CD4-positive, CD25-positive, alpha-beta regulatory T cell (primary cell): ENCODE results near the gene TUG1. TPM values are rescaled to one million over a fixed set of nuclear protein-coding genes. Genes with fewer than 3 reads are reported as not detected.

ENCODE experiments used
- ATAC-seq, 2 donors: fragments of 150-1000 bp; cut with Tn5 transposase; one replicate each; pipeline ENCODE4 v1.10.0; 2021; ENCODE audit warnings: low read depth in 2 of 2, moderate number of reproducible peaks in 2 of 2, moderate library complexity in 1 of 2
- DNase-seq, 3 donors: peaks; one replicate each; pipeline versions ENCODE4 v3.0.0 to v3.0.0-alpha.2; 2012 to 2022; ENCODE audit warnings: mixed read lengths in 1 of 3
- H3K27ac ChIP-seq: one replicate; pipeline ENCODE4 v1.7.0; 2013; ENCODE audit warnings: mild to moderate bottlenecking, low read length; ENCODE audit not compliant: insufficient read depth, poor library complexity, severe bottlenecking
- H3K27me3 ChIP-seq: one replicate; pipeline ENCODE4 v1.7.0; 2013; ENCODE audit warnings: low read length; ENCODE audit not compliant: control insufficient read depth, insufficient read depth
- H3K36me3 ChIP-seq: one replicate; pipeline ENCODE4 v1.7.0; 2013; ENCODE audit warnings: mild to moderate bottlenecking, low read length, moderate library complexity; ENCODE audit not compliant: control insufficient read depth, insufficient read depth
- H3K4me1 ChIP-seq: 2 replicates; pipeline ENCODE4 v1.7.0; 2013; ENCODE audit warnings: mild to moderate bottlenecking, low read length; ENCODE audit not compliant: insufficient read depth, control insufficient read depth, poor library complexity, severe bottlenecking
- H3K4me3 ChIP-seq: one replicate; pipeline ENCODE4 v1.7.0; 2013; ENCODE audit warnings: low read depth, mild to moderate bottlenecking, low read length, moderate library complexity
- H3K9me3 ChIP-seq, 2 experiments: 1 replicate in 1 of 2; 2 replicates in 1 of 2; pipeline ENCODE4 v1.7.0; 2013; ENCODE audit warnings: low read length in 2 of 2, mild to moderate bottlenecking in 1 of 2, moderate library complexity in 1 of 2; ENCODE audit not compliant: control insufficient read depth in 2 of 2
- H3K27ac Mint-ChIP-seq, 3 donors: one replicate each; pipeline ENCODE4 v1.8.0; 2020 to 2022; ENCODE audit warnings: mild to moderate bottlenecking in 3 of 3, mixed read lengths in 3 of 3, moderate library complexity in 2 of 3
- H3K27me3 Mint-ChIP-seq: one replicate; pipeline ENCODE4 v1.8.0; 2022; ENCODE audit warnings: mild to moderate bottlenecking, mixed read lengths
- H3K36me3 Mint-ChIP-seq: one replicate; pipeline ENCODE4 v1.8.0; 2020; ENCODE audit warnings: mixed read lengths
- H3K4me1 Mint-ChIP-seq, 4 donors: one replicate each; pipeline ENCODE4 v1.8.0; 2020 to 2022; ENCODE audit warnings: mixed read lengths in 4 of 4, mild to moderate bottlenecking in 1 of 4
- H3K4me3 Mint-ChIP-seq, 4 donors: one replicate each; pipeline ENCODE4 v1.8.0; 2020 to 2022; ENCODE audit warnings: mild to moderate bottlenecking in 4 of 4, mixed read lengths in 4 of 4, moderate library complexity in 3 of 4
- H3K9me3 Mint-ChIP-seq, 7 donors: one replicate each; pipeline ENCODE4 v1.8.0; 2020 to 2022; ENCODE audit warnings: mixed read lengths in 7 of 7, mild to moderate bottlenecking in 3 of 7, moderate library complexity in 2 of 7
- polyA plus RNA-seq, 4 donors: library from polyadenylated mRNA; unstranded; fragments of 300-500 nt; fragmentation: Illumina TruSeq; gene quantifications; one replicate each; pipeline ENCODE4 v1.2.3, GENCODE V29; 2021
- total RNA-seq: library from RNA; stranded (reverse); gene quantifications from one replicate; pipeline ENCODE4 v1.2.3, GENCODE V29; 2022

TUG1 gene
- total and polyA plus RNA-seq, 5 donors from 2014 or later: 18.2 to 90.9 (median 21.9) TPM

DNA sequence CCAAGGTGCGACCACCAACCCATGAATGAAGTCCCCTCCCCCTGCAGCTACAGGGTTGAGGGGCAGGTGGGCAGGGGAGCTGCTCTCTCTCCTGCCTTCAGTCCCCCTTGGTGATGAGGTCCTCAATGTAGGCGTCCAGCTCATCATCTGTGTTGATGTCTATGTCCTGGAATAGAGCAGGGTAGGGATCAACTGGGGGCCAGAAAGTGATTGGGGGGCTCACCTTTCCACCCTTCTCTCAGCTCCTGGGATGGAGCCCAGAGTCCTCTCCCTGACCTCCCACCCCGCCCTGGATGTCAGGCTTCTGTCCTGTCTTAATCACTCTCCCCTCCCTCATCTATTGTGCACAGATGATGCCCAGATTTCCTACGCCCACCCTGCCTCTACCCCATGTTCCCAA, 42.4 kb upstream of the TUG1 start:
- no peak overlapping the region for H3K4me3 ChIP-seq

DNA sequence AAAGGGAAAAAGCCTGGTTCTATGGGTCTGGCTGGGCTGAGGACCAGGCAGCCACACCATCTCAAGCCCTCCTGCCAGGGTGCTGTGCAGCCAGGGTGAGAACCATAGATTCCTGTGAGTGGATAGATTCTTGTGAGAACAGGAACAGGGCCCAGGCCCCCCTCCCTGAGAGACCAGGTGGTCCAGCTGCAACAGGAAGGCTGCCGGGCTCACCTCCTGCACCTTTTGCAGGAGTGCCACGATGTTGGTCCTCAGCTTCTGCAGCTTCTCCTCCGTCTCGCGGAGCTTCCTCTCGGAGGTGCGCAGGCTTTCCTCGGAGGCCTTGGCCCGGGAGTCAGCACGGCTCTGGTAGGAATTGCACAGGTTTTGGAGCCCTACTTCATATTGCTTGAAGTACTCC, 41.3 kb upstream of the TUG1 start:
- DNase-seq (no peak), ATAC-seq (no peak)
- Mint-ChIP-seq H3K27me3 (peaks cover 6% of the 10 kb centered on the region), H3K4me3 (no peak overlapping the region), H3K27ac (peak overlapping the region in 1 of 3 donors; percentile 71), H3K9me3 (no peaks in the 10 kb centered on the region), H3K4me1 (peaks cover 0 to 26% (median 19%) of the 10 kb centered on the region in 4 donors), H3K36me3 (peaks cover 51% of the 10 kb centered on the region)
- Histone ChIP-seq H3K36me3 (peaks cover 77% of the 10 kb centered on the region), H3K27ac (no peak overlapping the region), H3K4me1 (peaks cover 4% of the 10 kb centered on the region), H3K9me3 (no peaks in the 10 kb centered on the region), H3K4me3 (no peak overlapping the region), H3K27me3 (no peaks in the 10 kb centered on the region)

More for the DNA sequence above, 42.4 kb upstream of the TUG1 start:
- no peak overlapping the region for H3K4me3 Mint-ChIP-seq
- Histone ChIP-seq H3K36me3 (peaks cover 66% of the 10 kb centered on the region), H3K27me3 (no peaks in the 10 kb centered on the region), H3K27ac (no peak overlapping the region), H3K9me3 (no peaks in the 10 kb centered on the region), H3K4me1 (peaks cover under 1% of the 10 kb centered on the region)
- peaks cover 9% of the 10 kb centered on the region for H3K27me3 Mint-ChIP-seq
- H3K36me3 Mint-ChIP-seq: peaks cover 46% of the 10 kb centered on the region
- no peaks in the 10 kb centered on the region for H3K9me3 Mint-ChIP-seq
- peaks cover 0 to 25% (median 16%) of the 10 kb centered on the region in 4 donors for H3K4me1 Mint-ChIP-seq
- H3K27ac Mint-ChIP-seq: peak overlapping the region in 1 of 3 donors; percentile 68
- no peak for ATAC-seq
- no peak for DNase-seq

DNA sequence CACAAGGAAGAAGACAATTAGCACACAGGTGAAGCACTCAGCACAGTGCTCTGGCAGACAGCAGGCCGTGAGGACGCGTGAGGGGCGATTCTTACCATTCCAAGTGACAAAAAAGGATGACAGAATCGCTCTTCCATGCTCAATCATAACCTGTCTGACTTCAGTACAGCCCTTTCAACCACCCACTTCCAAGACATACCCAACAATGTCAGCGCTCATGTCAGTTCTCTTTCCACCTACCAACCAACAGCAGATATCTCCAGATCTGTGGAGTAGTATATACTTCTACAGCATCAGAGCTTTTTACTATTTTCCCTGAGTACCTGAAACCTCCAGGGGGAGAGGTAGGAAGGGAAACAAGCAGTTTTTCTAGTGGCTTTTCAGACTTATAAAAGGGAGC, 40.7 kb upstream of the TUG1 start:
- H3K4me1 ChIP-seq: peaks cover 4% of the 10 kb centered on the region
- DNase-seq: no peak
- H3K36me3 ChIP-seq: peaks cover 83% of the 10 kb centered on the region
- no peak overlapping the region for H3K4me3 ChIP-seq
- H3K27me3 Mint-ChIP-seq: peaks cover 6% of the 10 kb centered on the region
- no peaks in the 10 kb centered on the region for H3K9me3 ChIP-seq
- H3K36me3 Mint-ChIP-seq: peaks cover 54% of the 10 kb centered on the region
- H3K27ac ChIP-seq: no peak overlapping the region
- H3K27me3 ChIP-seq: no peaks in the 10 kb centered on the region
- peak overlapping the region in 1 of 4 donors; percentile 12 for H3K4me3 Mint-ChIP-seq
- H3K9me3 Mint-ChIP-seq: no peaks in the 10 kb centered on the region
- ATAC-seq: no peak
- no peak overlapping the region for H3K27ac Mint-ChIP-seq
- peaks cover 0 to 28% (median 19%) of the 10 kb centered on the region in 4 donors for H3K4me1 Mint-ChIP-seq

DNA sequence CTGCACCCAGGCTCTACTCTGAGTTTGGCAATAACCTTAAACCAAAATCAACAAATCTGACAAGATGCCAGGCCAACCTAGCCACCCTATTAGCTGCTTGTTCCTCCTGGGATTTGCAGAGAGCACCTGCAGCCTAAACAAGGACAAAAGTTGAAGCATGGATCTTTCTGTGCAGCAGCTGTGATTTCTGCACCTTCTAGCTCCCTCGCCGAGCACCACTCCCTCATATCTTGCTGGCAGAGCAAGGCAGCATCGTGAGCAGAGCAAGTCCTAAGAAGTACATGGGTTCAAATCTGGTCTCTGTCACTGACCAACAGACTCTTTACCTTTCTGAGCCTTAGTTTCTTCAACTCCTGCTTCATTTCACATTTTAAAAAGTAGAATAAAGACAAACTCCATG, 38.8 kb upstream of the TUG1 start:
- Mint-ChIP-seq H3K9me3 (no peaks in the 10 kb centered on the region), H3K4me3 (no peak overlapping the region), H3K36me3 (peaks cover 58% of the 10 kb centered on the region), H3K27ac (peak overlapping the region; percentile 18 to 60 (median 35)), H3K27me3 (peaks cover 6% of the 10 kb centered on the region), H3K4me1 (peaks cover 0 to 41% (median 24%) of the 10 kb centered on the region in 4 donors)
- Histone ChIP-seq H3K27me3 (no peaks in the 10 kb centered on the region), H3K4me1 (peaks cover 4% of the 10 kb centered on the region), H3K9me3 (no peaks in the 10 kb centered on the region), H3K27ac (no peak overlapping the region), H3K4me3 (no peak overlapping the region), H3K36me3 (peaks cover 95% of the 10 kb centered on the region)
- ATAC-seq (no peak), DNase-seq (no peak)

DNA sequence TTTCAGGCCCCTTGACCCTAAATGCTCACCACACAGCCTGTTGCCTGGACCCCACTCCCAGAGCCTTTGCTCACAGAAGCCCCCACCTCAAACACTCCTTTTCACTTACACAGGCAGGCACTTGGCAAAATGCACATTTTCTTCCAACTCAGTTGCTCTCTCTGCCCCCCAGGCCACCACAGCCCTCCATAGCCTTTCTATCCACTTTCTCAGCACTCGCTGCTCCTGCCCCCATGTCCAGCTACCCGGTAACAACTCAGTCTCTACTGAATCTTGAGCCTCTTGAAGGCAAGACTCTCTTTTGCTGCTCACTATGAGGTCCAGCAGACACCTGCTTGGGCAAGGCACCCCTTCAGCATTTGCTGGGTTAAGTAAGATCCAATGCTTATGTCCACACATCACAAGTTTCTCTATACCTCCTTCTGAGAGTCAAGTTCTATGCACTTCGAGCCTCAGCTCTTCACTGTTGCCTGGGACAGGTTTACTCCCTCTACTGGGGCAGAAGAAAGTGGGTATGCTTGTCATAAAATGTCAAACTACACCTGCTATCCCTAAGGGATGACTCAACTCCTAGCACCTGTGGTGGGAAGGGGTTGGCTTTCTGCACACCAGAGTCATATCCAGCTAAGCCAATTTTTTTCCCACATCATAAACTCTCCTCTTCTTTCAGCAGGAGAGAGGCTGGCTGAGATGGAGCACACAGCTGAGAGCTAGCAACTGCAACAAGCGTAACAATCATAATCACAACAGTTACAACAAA, 37.3 kb upstream of the TUG1 start:
- Mint-ChIP-seq H3K36me3 (peaks cover 69% of the 10 kb centered on the region), H3K4me1 (peaks cover 5 to 55% (median 33%) of the 10 kb centered on the region in 4 donors)

DNA sequence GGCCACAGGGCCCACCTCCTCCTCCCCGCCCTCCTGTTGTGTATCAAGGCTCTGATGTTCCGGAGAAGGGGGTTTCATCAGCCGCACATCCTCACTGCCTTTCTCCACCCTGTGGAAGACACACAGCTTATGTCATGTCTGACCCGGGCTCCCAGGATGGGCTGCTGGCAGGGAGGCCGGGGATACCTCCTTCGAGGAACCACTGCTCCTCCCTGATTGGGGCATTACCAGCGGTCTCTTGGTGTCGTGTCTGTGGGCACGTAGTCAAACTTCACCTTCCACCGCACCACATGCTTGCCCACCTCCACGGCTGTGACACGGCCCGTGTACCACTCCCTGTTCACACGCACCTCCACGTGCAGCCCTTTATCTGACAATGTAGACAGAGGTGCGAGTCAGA, 36.4 kb upstream of the TUG1 start:
- Histone ChIP-seq H3K27ac (no peak overlapping the region), H3K27me3 (no peaks in the 10 kb centered on the region), H3K36me3 (peaks cover 97% of the 10 kb centered on the region), H3K9me3 (no peaks in the 10 kb centered on the region), H3K4me3 (no peak overlapping the region), H3K4me1 (peaks cover 4% of the 10 kb centered on the region)
- H3K27ac Mint-ChIP-seq: peak overlapping the region; percentile 5 to 88 (median 60)
- H3K9me3 Mint-ChIP-seq: no peaks in the 10 kb centered on the region
- H3K27me3 Mint-ChIP-seq: peaks cover 6% of the 10 kb centered on the region
- no peak overlapping the region for H3K4me3 Mint-ChIP-seq
- no peak for ATAC-seq
- DNase-seq: no peak
- peaks cover 65% of the 10 kb centered on the region for H3K36me3 Mint-ChIP-seq
- peaks cover 5 to 60% (median 35%) of the 10 kb centered on the region in 4 donors for H3K4me1 Mint-ChIP-seq

More for the DNA sequence above, 37.3 kb upstream of the TUG1 start:
- DNase-seq (no peak), ATAC-seq (no peak)
- Histone ChIP-seq H3K9me3 (no peaks in the 10 kb centered on the region), H3K27ac (no peak overlapping the region), H3K4me1 (peaks cover 4% of the 10 kb centered on the region), H3K36me3 (peaks cover 97% of the 10 kb centered on the region), H3K27me3 (no peaks in the 10 kb centered on the region), H3K4me3 (no peak overlapping the region)
- Mint-ChIP-seq H3K27me3 (peaks cover 6% of the 10 kb centered on the region), H3K4me3 (no peak overlapping the region), H3K27ac (peak overlapping the region; percentile 60 to 93 (median 88)), H3K9me3 (no peaks in the 10 kb centered on the region)

DNA sequence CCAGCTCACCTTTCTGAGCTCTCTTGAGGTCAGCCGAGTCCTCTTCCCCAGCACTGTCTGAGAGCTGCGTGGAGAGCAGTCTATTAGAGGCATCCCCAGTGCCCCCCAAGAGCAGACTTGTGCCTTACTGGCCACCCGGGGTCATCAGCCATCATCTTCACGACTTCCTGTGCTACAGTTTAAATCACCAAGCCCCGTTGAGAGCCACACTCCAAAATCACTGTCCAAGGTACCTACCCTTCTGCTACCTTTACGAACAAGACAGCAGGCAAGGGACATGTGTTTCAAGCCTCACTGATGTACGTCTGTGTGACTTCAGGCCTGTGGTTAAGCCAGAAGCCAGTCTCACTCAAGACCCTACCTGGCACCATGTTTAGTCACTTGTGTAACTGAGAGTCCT, 35.6 kb upstream of the TUG1 start:
- Mint-ChIP-seq H3K9me3 (no peaks in the 10 kb centered on the region), H3K4me1 (peaks cover 5 to 66% (median 38%) of the 10 kb centered on the region in 4 donors), H3K4me3 (peak overlapping the region in 1 of 4 donors; percentile 7), H3K27ac (peak overlapping the region in 1 of 3 donors; percentile 69), H3K27me3 (peaks cover 6% of the 10 kb centered on the region), H3K36me3 (peaks cover 68% of the 10 kb centered on the region)
- Histone ChIP-seq H3K27ac (no peak overlapping the region), H3K4me1 (peaks cover 9% of the 10 kb centered on the region), H3K4me3 (no peak overlapping the region), H3K27me3 (no peaks in the 10 kb centered on the region), H3K9me3 (no peaks in the 10 kb centered on the region), H3K36me3 (peaks cover 96% of the 10 kb centered on the region)
- ATAC-seq (no peak), DNase-seq (no peak)

DNA sequence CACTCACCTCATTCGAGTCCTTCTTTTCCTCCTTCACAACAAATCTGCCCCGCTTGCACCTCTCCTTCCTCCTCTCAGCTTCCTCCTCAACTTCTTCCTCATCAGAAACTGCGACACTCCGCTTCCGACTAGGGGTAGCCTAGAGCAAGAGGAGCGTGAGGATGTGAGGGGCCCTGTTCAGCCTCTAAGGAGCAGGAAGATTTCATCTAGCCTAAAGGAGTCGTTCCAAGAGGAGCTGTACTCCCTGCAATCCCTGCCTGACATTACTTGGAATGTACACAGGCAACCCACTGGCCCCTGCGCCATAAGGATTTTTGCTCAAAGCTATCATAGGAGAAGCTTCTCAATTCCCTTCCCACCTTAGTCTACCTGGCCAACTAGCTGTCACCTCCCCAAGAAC, 35.0 kb upstream of the TUG1 start:
- Mint-ChIP-seq H3K36me3 (peaks cover 70% of the 10 kb centered on the region), H3K9me3 (no peaks in the 10 kb centered on the region), H3K4me3 (no peak overlapping the region), H3K27ac (peak overlapping the region in 2 of 3 donors; percentile 62 to 76), H3K4me1 (peaks cover 7 to 70% (median 40%) of the 10 kb centered on the region in 4 donors), H3K27me3 (peaks cover 6% of the 10 kb centered on the region)
- no peaks in the 10 kb centered on the region for H3K27me3 ChIP-seq
- peaks cover 93% of the 10 kb centered on the region for H3K36me3 ChIP-seq
- H3K27ac ChIP-seq: no peak overlapping the region
- DNase-seq: no peak
- no peak for ATAC-seq
- no peak overlapping the region for H3K4me3 ChIP-seq
- peaks cover 15% of the 10 kb centered on the region for H3K4me1 ChIP-seq
- no peaks in the 10 kb centered on the region for H3K9me3 ChIP-seq
